NCI-H146 treated with DMSO at 0.1 percent for 48 hours (cell line): ENCODE results near the gene RNF213.

ENCODE experiments used
- DNase-seq: peaks from one replicate; lab custom pipeline; 2025; ENCODE audit not compliant: unreplicated experiment; lab: John Stamatoyannopoulos, UW

RNF213 gene

DNA sequence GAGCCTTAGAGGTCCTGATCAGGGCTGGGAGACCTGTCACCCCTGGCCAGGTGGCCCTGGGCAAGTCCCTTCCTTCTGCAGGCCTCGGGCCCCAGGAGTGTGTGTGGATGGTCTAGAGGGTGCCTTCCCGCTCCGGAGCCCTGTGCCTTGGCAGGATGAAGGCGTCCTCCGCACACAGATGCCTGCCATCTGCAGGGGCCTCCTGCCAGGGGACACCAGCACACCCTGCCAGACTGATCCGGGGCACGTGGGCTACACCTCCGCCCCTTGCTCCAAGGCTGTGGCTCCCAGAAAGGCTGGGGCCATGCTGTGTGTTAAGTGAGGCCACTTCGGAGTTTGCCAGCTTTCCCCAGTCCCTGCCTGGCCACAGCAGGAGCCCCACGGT, 185.1 kb downstream of the RNF213 start:
- DNase-seq = no peak

GRCh38 chr17:80446645-80447405, 186.2 kb downstream of the RNF213 start:
- DNase-seq = no peak

GRCh38 chr17:80447790-80448189, 187.1 kb downstream of the RNF213 start:
- DNase-seq = no peak
